GM23248 (cell line): ENCODE measurements around the gene CEACAM19. TPM values are rescaled to one million over a fixed set of nuclear protein-coding genes. Genes with fewer than 3 reads are reported as not detected.

Experiments
- DNase-seq: peaks from one replicate; pipeline ENCODE4 v3.0.0-alpha.2; 2015
- H2AFZ ChIP-seq: fragments of 200-600 bp; sonication (generic); 2 replicates; pipeline ENCODE4 v1.6.1; 2016; ENCODE audit warnings: antibody characterized with exemption
- H3F3A ChIP-seq: fragments of 200-600 bp; sonication (generic); 2 replicates; pipeline ENCODE4 v1.6.1; 2016; ENCODE audit warnings: mild to moderate bottlenecking, antibody characterized with exemption, mixed run types; ENCODE audit not compliant: insufficient read depth
- H3K27ac ChIP-seq: fragments of 200-600 bp; sonication (generic); 2 replicates; pipeline ENCODE4 v1.5.1; 2016; ENCODE audit warnings: mild to moderate bottlenecking
- H3K27me3 ChIP-seq: fragments of 200-600 bp; sonication (generic); replicated peaks from 2 replicates; pipeline ENCODE4 v1.6.1; 2016; ENCODE audit warnings: mild to moderate bottlenecking; ENCODE audit not compliant: insufficient read depth
- H3K36me3 ChIP-seq: fragments of 200-600 bp; sonication (generic); 2 replicates; pipeline ENCODE4 v1.6.1; 2016; ENCODE audit warnings: low read depth, mild to moderate bottlenecking
- H3K4me1 ChIP-seq: fragments of 200-600 bp; sonication (generic); 2 replicates; pipeline ENCODE4 v1.6.1; 2016; ENCODE audit warnings: mild to moderate bottlenecking; ENCODE audit not compliant: insufficient read depth
- H3K4me2 ChIP-seq: fragments of 200-600 bp; sonication (generic); one replicate; pipeline ENCODE4 v1.6.1; 2016; ENCODE audit warnings: mild to moderate bottlenecking; ENCODE audit not compliant: unreplicated experiment
- H3K4me3 ChIP-seq: fragments of 200-600 bp; sonication (generic); 2 replicates; pipeline ENCODE4 v1.5.1; 2016; ENCODE audit warnings: mild to moderate bottlenecking
- H3K79me2 ChIP-seq: fragments of 200-600 bp; sonication (generic); 2 replicates; pipeline ENCODE4 v1.6.1; 2016; ENCODE audit warnings: mild to moderate bottlenecking; ENCODE audit not compliant: insufficient read depth
- H3K9ac ChIP-seq: fragments of 200-600 bp; sonication (generic); 2 replicates; pipeline ENCODE4 v1.6.1; 2016; ENCODE audit warnings: mild to moderate bottlenecking
- H3K9me2 ChIP-seq: fragments of 200-600 bp; sonication (generic); 2 replicates; pipeline ENCODE4 v1.6.1; 2016; ENCODE audit warnings: mixed run types, mild to moderate bottlenecking, moderate library complexity; ENCODE audit not compliant: insufficient read depth
- H3K9me3 ChIP-seq: fragments of 200-600 bp; sonication (generic); one replicate; pipeline ENCODE4 v1.6.1; 2017; ENCODE audit warnings: low read depth
- H4K20me1 ChIP-seq: fragments of 200-600 bp; sonication (generic); 2 replicates; pipeline ENCODE4 v1.6.0; 2016; ENCODE audit not compliant: insufficient read depth
- EZH2 ChIP-seq: fragments of 200-600 bp; sonication (generic); IDR thresholded peaks from 2 replicates; pipeline ENCODE4 v1.6.1; 2018; ENCODE audit warnings: antibody characterized with exemption, mild to moderate bottlenecking; ENCODE audit not compliant: insufficient read depth, poor library complexity, severe bottlenecking
- EZH2phosphoT487 ChIP-seq: fragments of 200-600 bp; sonication (generic); IDR thresholded peaks from 2 replicates; pipeline ENCODE4 v1.6.1; 2018; ENCODE audit warnings: antibody characterized with exemption, moderate library complexity, mild to moderate bottlenecking, low read depth; ENCODE audit not compliant: insufficient read depth
- WGBS, 2 experiments: methylation state at CpG; one replicate each; pipeline ENCODE4 v1.1.6; 2015 to 2017; ENCODE audit warnings: low lambda C conversion rate in 2 of 2, low coverage in 1 of 2; ENCODE audit errors: missing lambda C conversion rate in 2 of 2; 5-methylcytosine and 5-hydroxymethylcytosine counted together
- in situ Hi-C: fragments of 300-500 bp; cut with MboI; formaldehyde crosslinking; loops from 2 replicates; pipeline ENCODE4 v1.15.0; 2020
- polyA plus RNA-seq: library from polyadenylated mRNA; unstranded; fragments of >200 nt; fragmentation: Nextera tagmentation; extraction: Ambion mirVana; gene quantifications from 2 replicates; pipeline ENCODE4 v1.2.1, GENCODE V29; 2016
- total RNA-seq: library from RNA; depleted of rRNA; stranded (reverse); fragments of >200 nt; shearing (Covaris generic); gene quantifications from 2 replicates; pipeline ENCODE4 v1.2.3, GENCODE V29; 2014

Gene CEACAM19
- total and polyA plus RNA-seq, 2 experiments from 2014 or later: 1.7 to 1.9 TPM

GRCh38 chr19:44648631-44649251 lies 22.5 kb upstream of the CEACAM19 start:
- Histone ChIP-seq H3K36me3 (peaks cover 36% of the 10 kb centered on the region), H3K9ac (no peak overlapping the region), H3K27ac (peak overlapping the region; percentile 38), H3K4me2 (no peak overlapping the region), H3K79me2 (peaks cover 85% of the 10 kb centered on the region), H4K20me1 (no peaks in the 10 kb centered on the region), H3K27me3 (no peaks in the 10 kb centered on the region), H3F3A (peaks cover 9% of the 10 kb centered on the region), H2AFZ (no peak overlapping the region), H3K9me3 (no peaks in the 10 kb centered on the region), H3K4me3 (no peak overlapping the region), H3K4me1 (peaks cover 17% of the 10 kb centered on the region), H3K9me2 (no peaks in the 10 kb centered on the region)
- WGBS, 2 experiments: 55 to 61% methylated on average over 3 of the region's 3 CpGs
- no peak for TF ChIP-seq EZH2phosphoT487
- DNase-seq: peak; percentile 71
- in situ Hi-C loops: no loop called here

GRCh38 chr19:44649578-44650145 lies 21.6 kb upstream of the CEACAM19 start:
- Histone ChIP-seq H3K27me3 (no peaks in the 10 kb centered on the region), H3K4me3 (no peak overlapping the region), H3K9ac (no peak overlapping the region), H2AFZ (no peak overlapping the region), H3F3A (peaks cover 9% of the 10 kb centered on the region), H3K9me2 (no peaks in the 10 kb centered on the region), H3K4me2 (no peak overlapping the region), H4K20me1 (no peaks in the 10 kb centered on the region), H3K36me3 (peaks cover 43% of the 10 kb centered on the region), H3K79me2 (peaks cover 81% of the 10 kb centered on the region), H3K4me1 (peaks cover 17% of the 10 kb centered on the region), H3K27ac (no peak overlapping the region), H3K9me3 (no peaks in the 10 kb centered on the region)
- in situ Hi-C loops: no loop called here
- no peak for TF ChIP-seq EZH2
- no peak for TF ChIP-seq EZH2phosphoT487
- 90 to 95% methylated on average over 15 of the region's 15 CpGs for WGBS, 2 experiments
- DNase-seq: no peak

GRCh38 chr19:44653343-44653742 lies 17.9 kb upstream of the CEACAM19 start:
- in situ Hi-C loops: no loop called here

GRCh38 chr19:44653977-44654774 lies 17.1 kb upstream of the CEACAM19 start:
- no peak for TF ChIP-seq EZH2
- TF ChIP-seq EZH2phosphoT487: no peak
- Histone ChIP-seq H3K4me3 (no peak overlapping the region), H3K9ac (no peak overlapping the region), H3K4me1 (no peaks in the 10 kb centered on the region; the same call in 1 of the 2 replicates), H3K79me2 (peaks cover 42% of the 10 kb centered on the region), H3K9me3 (no peaks in the 10 kb centered on the region), H3K36me3 (peaks cover 77% of the 10 kb centered on the region), H3F3A (no peaks in the 10 kb centered on the region; the same call in 1 of the 2 replicates), H4K20me1 (no peaks in the 10 kb centered on the region), H3K27me3 (no peaks in the 10 kb centered on the region), H2AFZ (no peak overlapping the region), H3K27ac (no peak overlapping the region), H3K9me2 (no peaks in the 10 kb centered on the region), H3K4me2 (no peak overlapping the region)
- in situ Hi-C loops: no loop called here
- peak; percentile 71 for DNase-seq
- WGBS, 2 experiments: 66 to 68% methylated on average over 13 to 16 of the region's 16 CpGs

More at GRCh38 chr19:44653343-44653742, 17.9 kb upstream of the CEACAM19 start:
- Histone ChIP-seq H2AFZ (no peak overlapping the region), H3K79me2 (peaks cover 50% of the 10 kb centered on the region), H3K36me3 (peaks cover 69% of the 10 kb centered on the region), H3K9ac (no peak overlapping the region), H3K9me2 (no peaks in the 10 kb centered on the region), H3K27ac (no peak overlapping the region), H3K27me3 (no peaks in the 10 kb centered on the region), H3F3A (peaks cover 6% of the 10 kb centered on the region), H4K20me1 (no peaks in the 10 kb centered on the region), H3K4me1 (peaks cover 6% of the 10 kb centered on the region), H3K4me2 (no peak overlapping the region), H3K9me3 (no peaks in the 10 kb centered on the region), H3K4me3 (no peak overlapping the region)
- TF ChIP-seq EZH2 (no peak), EZH2phosphoT487 (no peak)
- 90 to 92% methylated on average over 5 of the region's 5 CpGs for WGBS, 2 experiments
- DNase-seq: no peak
